GM21576 (cell line): ENCODE data around the gene AGRN.

Experiments
- ATAC-seq: cut with Tn5 transposase; IDR thresholded peaks from one replicate; pipeline ENCODE4 v1.9.1; 2021; ENCODE audit warnings: mild to moderate bottlenecking, moderate library complexity; ENCODE audit not compliant: unreplicated experiment

Gene AGRN

GRCh38 chr1:1034439-1034781 lies 14.5 kb downstream of the AGRN start:
- no peak for ATAC-seq

- no peak for ATAC-seq
These were observed 15.5 kb downstream of the AGRN start for GRCh38 chr1:1035291-1035943.

DNA sequence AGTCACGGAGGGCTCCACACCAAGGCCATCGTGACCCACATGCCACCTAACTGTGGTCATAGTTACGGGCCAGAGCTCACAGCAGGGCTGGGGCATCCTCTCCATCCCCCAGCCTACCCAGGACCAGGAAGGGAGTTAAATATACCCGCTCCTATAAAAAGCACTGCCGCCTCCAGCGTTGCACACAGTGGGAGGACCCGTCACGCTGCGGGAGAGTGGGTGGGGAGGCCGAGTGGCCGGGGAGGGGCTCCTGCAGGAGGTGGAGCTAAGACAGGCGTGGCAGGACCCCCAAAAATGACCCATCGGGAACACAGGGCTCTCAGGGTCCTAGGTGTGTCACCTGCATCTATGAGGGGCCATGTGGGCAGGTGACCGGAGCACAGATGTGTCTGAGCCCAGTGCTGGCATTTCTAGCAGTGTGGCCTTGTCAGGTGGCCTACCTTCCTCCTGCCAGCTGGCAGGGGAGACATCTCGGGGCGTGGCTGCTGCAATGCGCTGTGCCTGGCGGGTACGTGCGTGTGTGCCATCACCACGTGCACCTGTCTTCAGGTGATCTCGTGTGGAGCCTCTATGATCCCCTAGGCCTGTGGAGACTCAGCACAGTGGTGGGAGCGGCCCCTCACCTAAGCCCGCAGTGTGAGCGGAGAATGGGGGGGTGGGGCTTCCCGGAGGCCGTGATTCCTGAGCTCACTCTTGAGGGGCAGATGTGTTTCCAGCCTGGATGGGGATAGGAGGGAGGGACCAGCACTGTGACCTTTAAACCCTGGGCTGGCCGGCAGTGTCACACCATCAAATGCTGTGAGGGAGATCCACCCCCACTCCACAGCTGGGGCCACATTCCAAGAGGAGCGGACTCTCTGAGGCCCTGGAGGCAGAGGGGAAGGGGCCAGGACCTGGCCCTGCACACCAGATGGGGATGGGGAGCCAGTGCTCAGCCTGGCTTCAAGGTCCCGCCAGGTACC lies 17.7 kb downstream of the AGRN start:
- ATAC-seq, result no peak

GRCh38 chr1:1038694-1039093 lies 18.8 kb downstream of the AGRN start:
- ATAC-seq, result peak; percentile 38

GRCh38 chr1:1039145-1039910 lies 19.4 kb downstream of the AGRN start:
- ATAC-seq, result no peak

GRCh38 chr1:1040004-1040991 lies 20.4 kb downstream of the AGRN start:
- peak; percentile 40 for ATAC-seq

DNA sequence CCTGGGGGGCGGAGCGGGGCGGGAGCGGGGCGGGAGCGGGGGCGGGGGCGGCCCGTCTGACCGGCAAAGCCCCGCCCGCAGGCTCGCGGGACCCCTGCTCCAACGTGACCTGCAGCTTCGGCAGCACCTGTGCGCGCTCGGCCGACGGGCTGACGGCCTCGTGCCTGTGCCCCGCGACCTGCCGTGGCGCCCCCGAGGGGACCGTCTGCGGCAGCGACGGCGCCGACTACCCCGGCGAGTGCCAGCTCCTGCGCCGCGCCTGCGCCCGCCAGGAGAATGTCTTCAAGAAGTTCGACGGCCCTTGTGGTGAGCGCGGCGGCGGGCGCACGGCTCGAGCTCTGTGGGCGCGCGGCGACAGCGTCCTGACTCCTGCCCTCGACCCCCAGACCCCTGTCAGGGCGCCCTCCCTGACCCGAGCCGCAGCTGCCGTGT lies 21.2 kb downstream of the AGRN start:
- ATAC-seq, result no peak

DNA sequence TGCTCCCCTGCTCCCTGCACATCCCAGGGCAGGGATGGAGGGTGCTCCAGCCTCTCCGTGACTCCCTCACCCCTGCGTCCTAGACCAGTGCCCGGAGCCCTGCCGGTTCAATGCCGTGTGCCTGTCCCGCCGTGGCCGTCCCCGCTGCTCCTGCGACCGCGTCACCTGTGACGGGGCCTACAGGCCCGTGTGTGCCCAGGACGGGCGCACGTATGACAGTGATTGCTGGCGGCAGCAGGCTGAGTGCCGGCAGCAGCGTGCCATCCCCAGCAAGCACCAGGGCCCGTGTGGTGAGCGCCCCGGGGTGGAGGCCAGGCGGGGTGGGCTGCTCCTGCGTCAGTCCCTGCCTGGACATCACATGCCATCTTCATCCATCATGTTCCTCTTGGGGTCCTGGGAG lies 22.0 kb downstream of the AGRN start:
- ATAC-seq, result no peak

DNA sequence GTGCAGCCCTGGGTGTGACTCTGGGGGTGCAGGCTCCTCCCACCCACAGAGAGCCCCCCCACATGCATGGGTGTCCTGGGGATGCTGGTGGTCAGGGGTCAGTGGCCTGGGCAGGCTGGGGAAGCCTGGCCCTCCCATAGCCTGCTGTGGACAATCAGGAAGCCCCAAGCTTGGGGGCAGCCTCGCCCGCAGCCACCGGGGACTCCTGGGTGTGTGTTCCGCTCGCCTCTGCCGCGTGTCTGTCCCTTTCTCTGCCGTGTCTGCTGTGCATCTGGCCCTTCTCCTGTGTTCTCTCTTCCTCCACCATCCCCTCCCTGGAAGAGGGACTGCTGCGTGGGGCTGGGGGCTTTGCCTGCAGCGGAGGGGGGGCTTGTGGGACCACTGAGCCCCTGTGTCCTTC lies 22.9 kb downstream of the AGRN start:
- ATAC-seq, result no peak

- ATAC-seq, result no peak
These were observed 23.5 kb downstream of the AGRN start for GRCh38 chr1:1043411-1043810.

GRCh38 chr1:1043921-1044320 lies 24.0 kb downstream of the AGRN start:
- no peak for ATAC-seq

DNA sequence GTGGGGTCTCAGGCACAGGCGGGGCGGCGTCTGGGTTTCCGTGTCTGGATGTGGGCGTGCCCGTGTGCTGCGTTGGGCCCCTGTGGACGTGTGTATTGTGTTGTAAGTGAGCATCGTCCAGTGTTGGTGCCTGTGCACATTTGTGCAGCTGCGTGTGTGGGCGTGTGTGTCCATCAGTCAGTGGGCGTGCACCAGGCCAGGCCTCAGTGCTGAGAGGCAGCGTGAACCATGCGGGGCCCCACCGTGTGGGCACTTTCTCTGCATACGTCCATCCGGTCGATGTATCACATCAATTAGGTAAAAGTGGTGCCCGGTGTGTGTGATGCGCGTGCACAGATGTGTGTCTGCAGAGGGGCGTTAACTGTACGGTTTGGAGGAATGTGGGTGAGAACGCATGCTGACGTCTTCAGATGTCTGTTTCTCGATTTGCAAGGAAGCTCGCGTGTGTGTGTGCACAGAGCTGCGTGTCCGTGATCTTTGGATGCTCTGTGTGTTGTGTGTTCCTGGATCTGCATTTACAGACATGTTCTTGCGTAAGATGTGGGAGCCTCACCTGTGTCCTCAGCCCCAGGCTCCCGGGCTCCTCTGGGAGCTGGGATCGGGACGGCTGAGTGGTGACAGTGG lies 24.6 kb downstream of the AGRN start:
- ATAC-seq, result no peak

DNA sequence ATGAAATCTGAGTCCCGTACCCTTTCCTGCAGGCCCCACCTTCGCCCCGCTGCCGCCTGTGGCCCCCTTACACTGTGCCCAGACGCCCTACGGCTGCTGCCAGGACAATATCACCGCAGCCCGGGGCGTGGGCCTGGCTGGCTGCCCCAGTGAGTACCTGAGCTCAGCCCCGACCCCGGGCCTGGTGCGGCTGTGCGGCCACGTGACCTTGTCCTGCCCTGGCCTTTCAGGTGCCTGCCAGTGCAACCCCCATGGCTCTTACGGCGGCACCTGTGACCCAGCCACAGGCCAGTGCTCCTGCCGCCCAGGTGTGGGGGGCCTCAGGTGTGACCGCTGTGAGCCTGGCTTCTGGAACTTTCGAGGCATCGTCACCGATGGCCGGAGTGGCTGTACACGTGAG lies 25.2 kb downstream of the AGRN start:
- ATAC-seq, result no peak

DNA sequence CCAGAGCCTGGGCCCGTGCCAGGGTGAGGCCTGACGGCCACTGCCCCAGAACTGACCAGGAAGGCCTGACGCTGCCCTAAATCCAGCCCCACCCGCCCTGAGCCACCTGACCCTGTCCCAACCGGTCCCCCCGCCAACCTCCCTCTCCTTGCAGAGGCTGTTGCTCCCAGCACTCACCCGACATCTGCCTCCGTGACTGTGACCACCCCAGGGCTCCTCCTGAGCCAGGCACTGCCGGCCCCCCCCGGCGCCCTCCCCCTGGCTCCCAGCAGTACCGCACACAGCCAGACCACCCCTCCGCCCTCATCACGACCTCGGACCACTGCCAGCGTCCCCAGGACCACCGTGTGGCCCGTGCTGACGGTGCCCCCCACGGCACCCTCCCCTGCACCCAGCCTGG lies 26.3 kb downstream of the AGRN start:
- ATAC-seq, result no peak

DNA sequence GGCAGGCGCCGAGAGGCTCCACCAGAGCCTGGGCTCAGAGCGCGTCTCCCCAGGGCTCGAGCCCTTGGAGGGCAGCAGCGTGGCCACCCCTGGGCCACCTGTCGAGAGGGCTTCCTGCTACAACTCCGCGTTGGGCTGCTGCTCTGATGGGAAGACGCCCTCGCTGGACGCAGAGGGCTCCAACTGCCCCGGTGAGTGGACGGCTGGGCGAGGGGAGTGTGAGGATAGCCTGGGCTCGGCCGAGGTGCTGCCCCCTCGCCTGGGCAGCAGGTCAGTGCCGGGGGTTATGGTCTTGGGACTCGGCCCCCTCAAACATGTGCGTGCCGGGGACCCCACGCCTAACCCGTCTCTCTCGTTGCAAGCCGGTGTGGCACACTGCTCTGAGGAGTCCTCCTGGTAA lies 26.8 kb downstream of the AGRN start:
- no peak for ATAC-seq

DNA sequence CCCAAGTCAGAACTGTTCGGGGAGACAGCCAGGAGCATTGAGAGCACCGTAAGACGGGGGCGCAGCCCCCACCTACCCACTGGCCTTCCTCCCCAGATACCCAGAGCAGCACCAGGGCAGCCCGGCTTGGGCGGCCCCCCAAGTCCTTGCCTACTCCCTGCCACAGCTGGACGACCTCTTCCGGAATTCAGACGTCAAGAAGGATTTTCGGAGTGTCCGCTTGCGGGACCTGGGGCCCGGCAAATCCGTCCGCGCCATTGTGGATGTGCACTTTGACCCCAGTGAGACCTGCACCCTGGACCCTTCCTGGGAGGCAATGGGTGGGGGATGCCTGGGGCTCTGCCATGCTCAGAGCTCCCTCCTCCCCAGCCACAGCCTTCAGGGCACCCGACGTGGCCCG lies 27.5 kb downstream of the AGRN start:
- no peak for ATAC-seq

GRCh38 chr1:1047963-1048362 lies 28.0 kb downstream of the AGRN start:
- no peak for ATAC-seq

DNA sequence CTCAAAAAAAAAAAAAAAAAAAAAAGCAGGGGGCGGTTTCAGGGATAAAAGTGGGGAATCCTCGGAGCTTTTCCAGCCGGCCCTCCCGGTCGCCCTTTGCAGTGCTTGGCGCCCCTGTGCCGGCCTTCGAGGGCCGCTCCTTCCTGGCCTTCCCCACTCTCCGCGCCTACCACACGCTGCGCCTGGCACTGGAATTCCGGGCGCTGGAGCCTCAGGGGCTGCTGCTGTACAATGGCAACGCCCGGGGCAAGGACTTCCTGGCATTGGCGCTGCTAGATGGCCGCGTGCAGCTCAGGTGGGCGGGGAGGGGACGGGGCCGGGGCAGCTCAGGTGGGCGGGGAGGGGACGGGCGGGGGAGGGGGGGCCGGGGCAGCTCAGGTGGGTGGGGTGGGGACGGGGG lies 28.8 kb downstream of the AGRN start:
- no peak for ATAC-seq

DNA sequence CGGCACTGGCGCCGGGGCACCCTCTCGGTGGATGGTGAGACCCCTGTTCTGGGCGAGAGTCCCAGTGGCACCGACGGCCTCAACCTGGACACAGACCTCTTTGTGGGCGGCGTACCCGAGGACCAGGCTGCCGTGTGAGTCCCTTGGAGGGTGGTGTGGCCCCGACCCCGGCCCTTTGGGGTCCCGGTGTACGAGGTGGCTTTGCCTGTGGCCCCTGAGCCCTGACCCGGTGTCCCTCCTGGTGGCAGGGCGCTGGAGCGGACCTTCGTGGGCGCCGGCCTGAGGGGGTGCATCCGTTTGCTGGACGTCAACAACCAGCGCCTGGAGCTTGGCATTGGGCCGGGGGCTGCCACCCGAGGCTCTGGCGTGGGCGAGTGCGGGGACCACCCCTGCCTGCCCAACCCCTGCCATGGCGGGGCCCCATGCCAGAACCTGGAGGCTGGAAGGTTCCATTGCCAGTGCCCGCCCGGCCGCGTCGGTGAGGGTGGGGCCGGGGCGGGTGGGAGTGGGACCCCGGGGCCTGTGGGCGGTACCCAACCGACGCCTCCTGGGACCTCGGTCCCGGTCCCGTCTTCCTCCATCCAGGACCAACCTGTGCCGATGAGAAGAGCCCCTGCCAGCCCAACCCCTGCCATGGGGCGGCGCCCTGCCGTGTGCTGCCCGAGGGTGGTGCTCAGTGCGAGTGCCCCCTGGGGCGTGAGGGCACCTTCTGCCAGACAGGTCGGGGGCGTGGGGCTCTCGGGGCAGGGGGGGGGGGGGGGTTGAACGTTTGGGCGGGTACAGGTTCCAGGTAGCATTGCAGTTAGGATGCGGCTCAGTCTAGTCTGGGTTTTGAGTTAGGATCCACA lies 29.6 kb downstream of the AGRN start:
- ATAC-seq, result no peak
